Fibroblast of pulmonary artery (primary cell): ENCODE data around the gene AHDC1.
A peak's percentile ranks its signal among the peaks of the same experiment; 100 is the strongest.
"Not testable (repeated sequence)": the region's sequence is repeated elsewhere in the genome, so short reads cannot be mapped to it uniquely, and the experiment has no call there.

Experiments
- DNase-seq: peaks from one replicate; pipeline ENCODE4 v3.0.0-alpha.2; 2010; ENCODE audit warnings: low read depth
- H3K4me3 ChIP-seq: replicated peaks from 2 replicates; pipeline ENCODE4 v1.5.1; 2011; ENCODE audit warnings: low read depth, mild to moderate bottlenecking, control low read depth, low read length, moderate library complexity
- TF ChIP-seq, protein P1 (sequence below): IDR thresholded peaks from 2 replicates; pipeline ENCODE4 v1.5.1; 2011; ENCODE audit warnings: mild to moderate bottlenecking, control low read depth, low read length, inconsistent platforms; ENCODE audit errors: missing control alignments

AHDC1 gene

GRCh38 chr1:27545271-27545670, 58.7 kb downstream of the AHDC1 start:
- peak; percentile 52 for DNase-seq
- TF ChIP-seq, protein P1, sequence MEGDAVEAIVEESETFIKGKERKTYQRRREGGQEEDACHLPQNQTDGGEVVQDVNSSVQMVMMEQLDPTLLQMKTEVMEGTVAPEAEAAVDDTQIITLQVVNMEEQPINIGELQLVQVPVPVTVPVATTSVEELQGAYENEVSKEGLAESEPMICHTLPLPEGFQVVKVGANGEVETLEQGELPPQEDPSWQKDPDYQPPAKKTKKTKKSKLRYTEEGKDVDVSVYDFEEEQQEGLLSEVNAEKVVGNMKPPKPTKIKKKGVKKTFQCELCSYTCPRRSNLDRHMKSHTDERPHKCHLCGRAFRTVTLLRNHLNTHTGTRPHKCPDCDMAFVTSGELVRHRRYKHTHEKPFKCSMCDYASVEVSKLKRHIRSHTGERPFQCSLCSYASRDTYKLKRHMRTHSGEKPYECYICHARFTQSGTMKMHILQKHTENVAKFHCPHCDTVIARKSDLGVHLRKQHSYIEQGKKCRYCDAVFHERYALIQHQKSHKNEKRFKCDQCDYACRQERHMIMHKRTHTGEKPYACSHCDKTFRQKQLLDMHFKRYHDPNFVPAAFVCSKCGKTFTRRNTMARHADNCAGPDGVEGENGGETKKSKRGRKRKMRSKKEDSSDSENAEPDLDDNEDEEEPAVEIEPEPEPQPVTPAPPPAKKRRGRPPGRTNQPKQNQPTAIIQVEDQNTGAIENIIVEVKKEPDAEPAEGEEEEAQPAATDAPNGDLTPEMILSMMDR: no peak
- no peak overlapping the region for H3K4me3 ChIP-seq

DNA sequence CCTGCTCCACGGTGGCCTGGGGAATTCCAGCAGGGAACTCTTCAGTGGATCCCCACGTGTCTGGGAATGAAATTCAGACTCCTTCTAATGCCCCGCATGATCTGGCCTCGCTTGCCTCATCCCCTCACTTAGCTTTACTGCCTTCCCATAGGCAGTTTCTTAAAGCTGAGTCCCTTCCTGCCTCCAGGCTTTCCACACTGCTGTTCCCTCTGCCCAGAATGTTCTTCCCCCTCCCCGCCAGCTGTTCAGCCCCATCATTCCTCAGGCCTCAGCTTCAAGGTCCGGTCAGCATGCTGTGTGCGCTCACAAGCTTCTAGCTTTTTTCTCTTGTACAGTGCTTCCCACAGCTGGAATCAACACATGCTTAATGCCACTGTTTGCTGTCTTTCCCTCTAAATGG, 59.1 kb downstream of the AHDC1 start:
- H3K4me3 ChIP-seq: no peak overlapping the region
- DNase-seq: no peak
- TF ChIP-seq, protein P1: no peak

GRCh38 chr1:27543284-27543683, 60.7 kb downstream of the AHDC1 start:
- TF ChIP-seq, protein P1: no peak
- H3K4me3 ChIP-seq: no peak overlapping the region
- no peak for DNase-seq

DNA sequence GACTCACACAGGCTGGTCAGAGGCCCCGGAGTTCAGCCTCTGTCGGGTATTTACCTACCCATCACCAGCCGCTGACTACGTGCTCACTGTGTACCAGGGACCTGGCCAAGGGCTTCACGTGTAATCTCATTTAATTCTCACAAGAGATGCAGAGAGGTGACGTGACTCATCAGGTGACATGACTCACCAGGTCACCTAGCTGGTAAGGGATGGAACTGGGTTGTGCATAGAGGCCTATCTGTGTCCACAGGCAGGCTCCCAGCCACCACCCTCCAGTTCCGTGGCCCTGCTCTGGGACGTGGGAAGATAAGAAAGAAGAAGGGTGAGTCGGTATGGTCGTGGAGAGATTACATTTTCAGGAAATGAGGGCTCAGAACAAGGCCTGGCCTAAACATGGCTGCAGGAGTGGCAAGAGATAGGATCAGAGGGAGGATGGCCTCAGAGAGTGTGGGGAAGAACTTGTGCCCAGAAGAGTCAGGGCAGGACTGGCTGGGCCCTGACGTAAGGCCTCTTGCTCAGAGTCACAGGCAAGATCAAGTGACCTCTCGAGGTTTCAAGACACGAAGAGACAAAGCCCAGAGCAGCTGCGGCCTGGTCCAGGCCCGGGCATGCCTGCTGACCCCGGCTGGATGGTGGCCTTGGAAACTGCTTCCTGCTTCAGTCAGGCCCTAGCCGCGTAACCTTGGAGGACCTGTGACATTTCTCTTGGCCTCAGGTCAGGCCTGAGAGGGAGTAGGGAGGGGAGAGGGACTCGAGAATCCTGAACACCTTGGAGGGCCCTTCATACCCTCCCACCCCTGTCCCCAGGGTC, 61.3 kb downstream of the AHDC1 start:
- peak; percentile 53 for DNase-seq
- no peak overlapping the region for H3K4me3 ChIP-seq
- TF ChIP-seq, protein P1: no peak

- peak; percentile 53 for DNase-seq
- H3K4me3 ChIP-seq: no peak overlapping the region
- TF ChIP-seq, protein P1: no peak
Observed at GRCh38 chr1:27539901-27540861, 63.8 kb downstream of the AHDC1 start.

DNA sequence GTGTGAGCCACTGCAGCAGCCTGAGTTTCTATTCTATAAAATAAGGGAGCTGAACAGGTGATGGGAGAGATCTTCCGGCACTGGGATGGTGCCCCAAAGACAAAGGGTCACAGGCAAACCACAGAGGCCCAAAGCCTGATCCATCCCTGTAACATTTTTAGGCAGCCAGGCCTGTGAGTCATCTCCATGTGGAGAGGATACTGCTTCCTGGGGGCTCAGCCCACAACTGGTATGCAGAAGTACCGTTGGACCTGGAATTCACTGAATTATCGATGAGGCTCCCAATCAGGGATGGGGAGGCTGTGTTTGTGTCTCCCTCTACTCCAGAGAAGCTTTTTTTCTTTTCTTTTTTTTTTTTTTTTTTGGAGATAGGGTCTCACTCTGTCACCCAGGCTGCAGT, 65.2 kb downstream of the AHDC1 start:
- TF ChIP-seq, protein P1: no peak
- no peak overlapping the region for H3K4me3 ChIP-seq
- DNase-seq: peak; percentile 45

DNA sequence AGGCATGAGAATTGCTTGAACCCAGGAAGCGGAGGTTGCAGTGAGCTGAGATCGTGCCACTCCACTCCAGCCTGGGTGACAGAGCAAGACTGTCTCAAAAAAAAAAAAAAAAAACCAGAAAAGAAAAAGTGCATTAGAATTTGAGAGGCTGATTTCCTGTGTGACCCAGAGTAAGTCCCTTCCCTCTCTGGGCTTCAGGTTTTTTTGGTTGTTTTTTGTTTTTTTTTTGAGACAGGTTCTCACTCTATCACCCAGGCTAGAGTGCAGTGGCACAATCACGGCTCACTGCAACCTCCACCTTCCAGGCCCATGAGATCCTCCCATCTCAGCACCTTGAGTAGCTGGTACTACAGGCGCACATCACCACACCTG, 65.7 kb downstream of the AHDC1 start:
- DNase-seq, H3K4me3 ChIP-seq: not testable (repeated sequence)
